Measurements from ENCODE around the gene SMIM27. TPM values are rescaled to one million over a fixed set of nuclear protein-coding genes. Genes with fewer than 3 reads are reported as not detected.

The SMIM27 gene
- total and polyA plus RNA-seq, 2 of the 8 experiments (the other 6 are each of a cell fraction or from before 2014, with no cell fraction given): 3.6 to 18.1 TPM

DNA sequence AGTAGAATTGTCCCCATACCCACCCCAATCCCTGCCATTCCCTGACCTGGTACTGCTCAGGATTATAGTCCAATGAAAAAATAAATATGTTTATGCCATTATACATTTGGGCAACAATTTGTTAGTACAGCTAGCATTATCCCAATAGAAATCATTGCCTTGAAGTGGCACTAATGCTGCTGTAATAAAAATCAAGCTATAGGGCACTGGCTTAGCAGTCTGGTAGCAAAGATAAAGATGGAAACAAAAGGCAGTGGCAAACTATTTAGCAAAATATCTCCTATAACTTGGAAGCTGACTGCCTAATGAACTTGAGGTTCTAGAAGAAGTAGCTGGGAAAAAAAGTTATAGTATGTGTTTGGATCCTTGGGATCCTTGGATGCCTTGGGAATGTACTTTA lies 2.5 kb downstream of the SMIM27 start:
- DNase-seq (ENCODE audit: low read depth in 1 of 2, low spot score in 2 of 2) (no peak), FAIRE-seq (no peak)
- Histone ChIP-seq H3K4me1 (replicated peaks in 1 of 4; ENCODE audit: control insufficient read depth in 3 of 4, insufficient read depth in 4 of 4, low read length in 3 of 4) (peaks cover 0 to 3% (median 0%) of the 10 kb centered on the region in 4 experiments; a peak in 2 of 7 replicates), H4K8ac (ENCODE audit: extremely low read depth, insufficient read depth, low read length) (no peak overlapping the region), H3K9me3 (ENCODE audit: insufficient read depth in 2 of 2, low read depth in 1 of 2, low read length in 1 of 2) (no peaks in the 10 kb centered on the region), H3K23ac (ENCODE audit: insufficient read length) (no peak overlapping the region), H2BK15ac (ENCODE audit: low read length) (no peak overlapping the region), H4K20me1 (replicated peaks in 1 of 2; ENCODE audit: control insufficient read depth in 1 of 2, insufficient read depth in 2 of 2, low read length in 2 of 2) (peaks cover 5% of the 10 kb centered on the region in 2 experiments), H3K18ac (ENCODE audit: extremely low read depth, low read length) (no peak overlapping the region), H3K4me3 (ENCODE audit: extremely low read depth in 1 of 4, insufficient read depth in 2 of 4, low read depth in 3 of 4, low read length in 4 of 4) (no peak overlapping the region), H3K79me2 (ENCODE audit: control insufficient read depth in 1 of 2, insufficient read depth in 2 of 2, low read length in 2 of 2) (peaks cover 7 to 27% of the 10 kb centered on the region in 2 experiments; a peak in 3 of 4 replicates), H3K4me2 (ENCODE audit: insufficient read depth in 1 of 2, low read depth in 2 of 2, low read length in 2 of 2) (no peak overlapping the region), H2BK12ac (ENCODE audit: low read depth, low read length) (no peak overlapping the region), H3K14ac (ENCODE audit: insufficient read length) (no peak overlapping the region), H4K5ac (ENCODE audit: insufficient read length, low read depth, low read length) (no peak overlapping the region), H2BK20ac (ENCODE audit: low read length) (no peak overlapping the region), H3K36me3 (ENCODE audit: control insufficient read depth in 2 of 4, insufficient read depth in 4 of 4, low read length in 3 of 4) (no peaks in the 10 kb centered on the region; a peak in 1 of 8 replicates), H3K4ac (replicated peaks; ENCODE audit: insufficient read length, low read depth, low read length) (no peak overlapping the region), H2BK5ac (ENCODE audit: low read depth, low read length) (no peak overlapping the region), H3K9ac (replicated peaks in 1 of 4; ENCODE audit: extremely low read depth in 1 of 4, low read depth in 3 of 4, low read length in 3 of 4) (no peak overlapping the region), H3K27me3 (replicated peaks in 1 of 4; ENCODE audit: control insufficient read depth in 3 of 4, extremely low read depth in 1 of 4, insufficient read depth in 3 of 4, low read length in 3 of 4) (no peaks in the 10 kb centered on the region), H3K79me1 (ENCODE audit: low read depth, low read length) (0 out of 2 replicates have a peak, but pooled peaks cover 2% of the 10 kb centered on the region), H2AK5ac (ENCODE audit: low read depth, low read length) (no peak overlapping the region), H2BK120ac (replicated peaks; ENCODE audit: low read depth, low read length) (no peak overlapping the region), H2AFZ (ENCODE audit: low read length) (no peak overlapping the region), H3K23me2 (ENCODE audit: low read depth, low read length) (peaks cover 9% of the 10 kb centered on the region), H3K56ac (replicated peaks; ENCODE audit: insufficient read length, low read depth, low read length) (no peak overlapping the region), H3K27ac (ENCODE audit: low read depth, low read length) (no peak overlapping the region), H4K91ac (replicated peaks; ENCODE audit: insufficient read length, low read length) (no peak overlapping the region)
- ChIA-PET CTCF (ENCODE audit: partially characterized antibody) (interaction anchor here (1.4 to 1.5 kb wide), 2 partner anchors 10 to 176 kb away, joined by 3 to 8 read pairs; no protein-coding TSS in a partner anchor), POLR2A (ENCODE audit: partially characterized antibody) (interaction anchor here (0.6 to 1.1 kb wide), 4 partner anchors 12 to 1559 kb away, joined by 3 read pairs; no protein-coding TSS in a partner anchor)
- TF ChIP-seq CHD1 (IDR thresholded peaks at IDR 0.05; ENCODE audit: low read depth, low read length): no peak
- no peak for TF ChIP-seq RFX5 (IDR thresholded peaks at IDR 0.05; ENCODE audit: borderline replicate concordance, low read depth, low read length)
- TF ChIP-seq GABPA (IDR thresholded peaks at IDR 0.05; ENCODE audit: borderline replicate concordance, insufficient read depth, low read length): no peak
- TF ChIP-seq FOSL1 (IDR thresholded peaks at IDR 0.05; ENCODE audit: insufficient read depth, low read depth, low read length): no peak

Data from H1 (cell line).